GM19467 (cell line): ENCODE measurements around the gene RSRC2.
"Not testable (repeated sequence)": the region's sequence is repeated elsewhere in the genome, so short reads cannot be mapped to it uniquely, and the experiment has no call there.

Experiments used
- ATAC-seq: cut with Tn5 transposase; IDR thresholded peaks from one replicate; pipeline ENCODE4 v1.9.1; 2021; ENCODE audit warnings: mild to moderate bottlenecking, moderate library complexity; ENCODE audit not compliant: unreplicated experiment

The RSRC2 gene

GRCh38 chr12:122518908-122519307, 7.8 kb downstream of the RSRC2 start:
- ATAC-seq = no peak

GRCh38 chr12:122517877-122518276, 8.9 kb downstream of the RSRC2 start:
- ATAC-seq = no peak

- no peak for ATAC-seq
Measured at GRCh38 chr12:122516544-122517361, 10.0 kb downstream of the RSRC2 start.

DNA sequence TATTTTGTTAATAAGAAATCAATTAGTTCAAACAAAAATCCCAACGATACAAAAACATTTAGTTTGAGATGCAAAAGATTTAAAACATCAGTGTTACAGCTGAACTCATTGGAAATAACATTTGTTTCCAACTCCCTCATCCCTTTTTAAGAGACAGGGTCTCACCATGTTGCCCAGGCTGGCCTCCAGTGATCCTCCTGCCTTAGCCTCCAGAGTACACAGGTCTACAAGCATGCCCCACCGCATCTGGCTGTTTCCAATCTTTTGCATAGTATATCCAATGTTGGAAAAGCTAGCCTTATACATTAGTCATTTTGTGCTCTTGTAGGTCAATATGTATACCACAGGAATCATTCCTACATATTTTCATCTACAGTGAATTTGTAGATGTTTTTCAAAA, 11.5 kb downstream of the RSRC2 start:
- ATAC-seq = no peak

DNA sequence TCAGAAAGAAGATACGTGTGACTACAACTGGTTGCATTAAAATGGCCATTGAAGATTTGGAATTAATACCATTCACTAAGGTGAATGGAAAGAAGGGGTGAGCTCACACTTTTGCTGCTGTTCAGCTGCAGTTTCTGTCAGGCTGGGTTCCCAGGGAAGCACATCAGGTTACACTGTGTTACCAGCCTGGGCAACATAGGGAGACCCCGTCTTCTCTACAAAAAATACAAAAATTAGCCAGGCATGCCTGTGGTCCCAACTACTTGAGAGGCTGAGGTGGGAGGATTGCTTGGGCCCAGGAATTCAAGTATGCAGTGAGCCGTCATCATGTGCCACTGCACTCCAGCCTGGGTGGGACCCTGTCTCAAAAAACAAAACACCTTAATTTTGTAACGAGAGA, 13.1 kb downstream of the RSRC2 start:
- ATAC-seq = no peak

GRCh38 chr12:122513028-122513427, 13.7 kb downstream of the RSRC2 start:
- ATAC-seq = not testable (repeated sequence)

- ATAC-seq = no peak
Measured at GRCh38 chr12:122508163-122508562, 18.6 kb downstream of the RSRC2 start.

DNA sequence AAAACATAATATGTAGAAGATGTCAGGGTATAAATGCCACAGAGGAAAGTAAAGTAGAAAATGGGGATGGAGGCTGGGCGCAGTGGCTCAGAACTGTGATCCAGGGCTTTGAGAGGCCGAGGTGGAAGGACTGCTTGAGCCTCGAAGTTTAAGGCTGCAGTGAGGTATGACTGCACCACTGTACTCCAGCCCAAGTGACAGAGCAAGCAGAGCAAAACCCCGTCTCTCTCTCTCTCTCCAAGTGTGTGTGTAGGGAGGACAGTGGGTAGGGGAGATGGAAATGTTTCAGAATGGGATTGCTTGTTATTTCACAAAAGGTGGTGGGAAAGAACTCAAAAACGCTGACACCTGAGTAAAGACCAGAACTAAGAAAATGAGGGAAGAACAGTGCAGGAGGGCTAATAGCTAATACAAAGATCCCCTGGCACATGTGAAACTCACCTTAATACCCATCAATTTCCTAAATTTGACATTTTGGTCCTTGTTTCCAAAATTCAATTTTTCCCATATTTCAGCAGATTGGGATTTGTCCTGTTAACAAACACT, 20.3 kb downstream of the RSRC2 start:
- no peak for ATAC-seq

- ATAC-seq = no peak
Measured at GRCh38 chr12:122505419-122506051, 21.2 kb downstream of the RSRC2 start.

GRCh38 chr12:122503783-122504590, 22.7 kb downstream of the RSRC2 start:
- no peak for ATAC-seq

- ATAC-seq = no peak
Measured at GRCh38 chr12:122503147-122503751, 23.5 kb downstream of the RSRC2 start.

DNA sequence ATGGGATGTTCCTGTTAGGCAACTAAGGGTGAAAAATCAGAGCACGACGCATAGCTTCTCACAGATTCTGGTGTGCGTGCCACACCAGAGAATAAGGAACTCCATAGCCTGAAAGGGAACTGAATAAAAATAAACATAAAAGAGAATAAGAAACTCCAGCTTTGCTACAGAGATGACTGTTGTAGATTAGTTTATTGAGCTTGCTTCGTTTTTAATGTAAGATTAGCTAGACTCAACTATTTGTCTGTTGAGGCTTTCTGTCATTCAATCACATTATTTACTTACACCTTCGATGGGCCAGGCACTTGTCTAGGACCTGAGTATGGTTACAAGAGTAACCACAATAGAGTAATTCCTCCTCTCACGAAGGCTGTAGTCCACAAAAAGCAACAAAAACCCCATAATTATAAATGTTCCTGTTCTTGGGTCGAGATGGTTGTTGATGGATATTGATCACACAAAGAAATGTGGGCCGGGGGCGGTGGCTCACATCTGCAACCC, 25.2 kb downstream of the RSRC2 start:
- no peak for ATAC-seq

DNA sequence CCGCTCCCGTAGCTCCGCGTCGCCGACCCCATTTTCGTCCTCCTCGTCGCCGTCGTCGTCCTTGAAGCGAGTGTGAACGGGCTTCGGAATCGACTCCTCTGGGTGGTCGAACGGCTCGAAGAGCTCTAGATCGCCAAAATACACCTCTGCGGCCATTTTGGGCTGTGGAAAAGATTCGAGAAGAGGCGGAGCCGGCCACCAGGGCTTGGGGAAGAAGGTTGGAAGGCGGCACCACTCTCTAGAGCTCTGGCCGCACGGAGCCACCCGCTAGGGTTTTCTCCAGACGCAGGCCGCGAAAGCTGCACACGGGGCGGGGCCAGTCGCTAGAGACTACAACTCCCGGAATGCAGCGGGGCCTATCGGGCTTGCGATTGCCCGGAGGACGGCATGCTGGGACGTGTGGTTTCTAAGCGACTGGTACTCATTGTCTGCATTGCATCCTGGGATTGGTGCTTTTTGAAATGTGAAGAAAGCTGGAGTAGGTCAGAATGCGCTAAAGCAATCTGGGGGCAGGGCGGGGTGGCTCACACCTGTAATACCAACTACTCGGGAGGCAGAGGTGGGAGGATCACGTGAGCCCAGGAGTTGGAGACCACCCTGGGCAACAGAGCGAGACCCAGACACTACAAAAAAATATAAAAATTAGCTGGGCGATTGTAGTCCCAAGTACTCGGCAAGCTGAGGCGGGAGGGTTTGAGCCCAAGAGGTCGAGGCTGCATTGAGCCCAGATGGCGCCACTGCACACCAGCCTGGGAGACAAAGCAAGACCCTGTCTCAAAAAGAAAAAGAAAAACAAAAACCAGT, 25.8 kb downstream of the RSRC2 start, which contains the start of gene ZCCHC8:
TSS of gene ZCCHC8 (minus strand) at position 248 of the 804 bp plus-strand sequence. CDS start at position 156, 92 bp downstream.
- peak; percentile 83 for ATAC-seq

- ATAC-seq = peak; percentile 6
Measured at GRCh38 chr12:122499991-122500684, 26.6 kb downstream of the RSRC2 start.

GRCh38 chr12:122495258-122495657, 31.5 kb downstream of the RSRC2 start:
- no peak for ATAC-seq

- not testable (repeated sequence) for ATAC-seq
Measured at GRCh38 chr12:122493222-122493621, 33.5 kb downstream of the RSRC2 start.

- ATAC-seq = no peak
Measured at GRCh38 chr12:122491991-122492390, 34.7 kb downstream of the RSRC2 start.

GRCh38 chr12:122489038-122489437, 37.7 kb downstream of the RSRC2 start:
- ATAC-seq = no peak

DNA sequence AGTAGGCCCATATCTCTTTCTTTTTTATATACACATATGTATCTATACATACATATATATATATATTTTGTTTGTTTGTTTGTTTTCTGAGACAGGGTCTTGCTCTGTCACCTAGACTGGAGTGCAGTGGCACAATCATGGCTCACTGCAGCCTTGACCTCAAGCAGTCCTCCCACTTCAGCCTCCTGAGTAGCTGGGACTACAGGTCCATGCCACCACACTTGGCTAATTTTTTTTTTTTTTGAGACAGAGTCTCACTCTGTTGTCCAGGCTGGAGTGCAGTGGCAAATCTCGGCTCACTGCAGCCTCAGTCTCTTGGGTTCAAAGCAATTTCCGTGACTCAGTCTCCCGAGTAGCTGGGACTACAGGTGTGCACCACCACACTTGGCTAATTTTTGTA, 38.9 kb downstream of the RSRC2 start:
- not testable (repeated sequence) for ATAC-seq
